Articular chondrocyte of knee joint (primary cell): ENCODE data around the gene ZNRF2. TPM values are rescaled to one million over a fixed set of nuclear protein-coding genes. Genes with fewer than 3 reads are reported as not detected.

Experiments used
- small RNA-seq: library from RNA; depleted of rRNA; stranded (forward); fragments of <200 nt; gene quantifications from one replicate; pipeline ENCODE3, GENCODE V24; 2012
- total RNA-seq: library from RNA; depleted of rRNA; stranded (reverse); fragments of >200 nt; gene quantifications from 2 replicates; pipeline ENCODE4 v1.2.3, GENCODE V29; 2012

ZNRF2 gene
- 17.1 and 23.3 TPM in 2 replicates for total RNA-seq

DNA sequence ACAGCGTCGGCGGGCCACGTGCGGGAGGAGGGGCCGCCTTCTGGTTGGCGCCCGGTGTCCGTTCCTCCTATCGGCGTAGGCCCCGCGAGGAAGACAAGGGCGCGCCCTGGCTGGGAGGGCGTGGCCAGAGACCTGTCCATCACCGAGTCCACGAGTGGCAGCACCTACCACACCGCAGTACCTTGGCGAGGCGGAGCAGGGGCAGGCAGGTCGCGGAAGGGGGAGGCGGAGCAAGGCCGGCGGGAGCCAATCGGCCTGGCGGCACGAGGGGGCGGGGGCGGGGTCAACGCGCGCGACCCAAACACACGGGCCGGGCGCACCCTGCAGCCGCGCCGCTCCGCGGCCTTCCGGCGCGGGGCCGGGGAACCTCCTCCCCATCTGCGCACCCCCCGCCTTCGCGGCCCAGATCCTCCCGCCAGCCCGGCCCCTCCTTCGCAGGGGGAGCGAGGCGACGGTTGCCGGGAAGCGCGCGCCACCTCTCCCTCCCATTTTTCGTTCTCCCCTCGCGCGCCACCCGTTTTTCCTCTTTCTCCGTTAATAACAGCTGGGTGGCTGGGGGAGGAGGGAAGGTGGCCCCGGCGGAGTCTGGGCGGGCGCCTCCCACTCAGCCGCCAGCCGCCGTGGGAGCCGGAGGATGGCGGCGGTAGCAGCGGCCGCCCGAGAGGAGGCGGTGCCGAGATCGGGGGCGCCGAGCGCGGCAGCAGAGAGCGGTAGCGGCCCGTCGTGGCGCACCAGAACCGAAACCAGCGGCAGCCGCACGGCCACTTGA is at the start of gene ZNRF2:
Gene ZNRF2 (plus strand): TSS at position 300 of the 769 bp plus-strand sequence. CDS start 761 bp downstream, outside the sequence.

Small RNA genes within 50 kb of the gene (small RNA-seq; reads per million reads assigned to genes)
- not detected for gene MIR550A1

Other genes starting within 250 kb of the ZNRF2 start
- 25.4 and 28.1 TPM in 2 replicates for gene MTURN, start 149.6 kb upstream of the ZNRF2 start, total RNA-seq
- 12.2 and 13.3 TPM in 2 replicates for gene NOD1, start 194.2 kb downstream of the ZNRF2 start, total RNA-seq
- gene GGCT, start 220.2 kb downstream of the ZNRF2 start, total RNA-seq, result 21.5 and 24.0 TPM in 2 replicates